NB4 (cell line): Measurements from ENCODE around the gene NAAA.

Source experiments
- POLR2A ChIP-seq: IDR thresholded peaks from 2 replicates; pipeline ENCODE4 v1.6.1; 2011; ENCODE audit warnings: mild to moderate bottlenecking; ENCODE audit not compliant: insufficient read length; ENCODE audit errors: extremely low read depth
- TF ChIP-seq, protein P1 (sequence below): IDR thresholded peaks from one replicate; pipeline ENCODE4 v1.5.1; 2012; ENCODE audit warnings: low read depth, low read length
- TF ChIP-seq, protein P2 (sequence below): IDR thresholded peaks from 2 replicates; pipeline ENCODE4 v1.6.1; 2011; ENCODE audit warnings: low read depth, low read length

DNA sequence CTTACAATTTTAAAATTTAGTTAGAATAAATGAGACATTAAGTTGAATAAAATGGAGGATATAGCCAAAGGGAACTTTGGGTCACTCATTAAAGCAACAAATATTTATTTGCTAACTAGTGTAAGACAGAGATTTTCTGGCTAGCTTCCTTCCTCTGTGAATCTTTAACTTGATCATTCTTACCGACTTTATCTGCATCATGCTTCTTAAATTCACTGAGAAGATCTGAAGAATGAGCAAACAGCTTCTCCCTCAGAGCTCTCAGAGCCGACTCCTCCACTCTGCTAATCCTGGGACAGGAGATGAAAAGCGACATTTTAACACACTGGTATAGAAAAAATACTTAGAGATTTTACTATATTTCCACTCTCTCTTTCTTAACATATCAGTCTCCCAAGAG lies 73.7 kb downstream of the NAAA start:
- TF ChIP-seq, protein P1, sequence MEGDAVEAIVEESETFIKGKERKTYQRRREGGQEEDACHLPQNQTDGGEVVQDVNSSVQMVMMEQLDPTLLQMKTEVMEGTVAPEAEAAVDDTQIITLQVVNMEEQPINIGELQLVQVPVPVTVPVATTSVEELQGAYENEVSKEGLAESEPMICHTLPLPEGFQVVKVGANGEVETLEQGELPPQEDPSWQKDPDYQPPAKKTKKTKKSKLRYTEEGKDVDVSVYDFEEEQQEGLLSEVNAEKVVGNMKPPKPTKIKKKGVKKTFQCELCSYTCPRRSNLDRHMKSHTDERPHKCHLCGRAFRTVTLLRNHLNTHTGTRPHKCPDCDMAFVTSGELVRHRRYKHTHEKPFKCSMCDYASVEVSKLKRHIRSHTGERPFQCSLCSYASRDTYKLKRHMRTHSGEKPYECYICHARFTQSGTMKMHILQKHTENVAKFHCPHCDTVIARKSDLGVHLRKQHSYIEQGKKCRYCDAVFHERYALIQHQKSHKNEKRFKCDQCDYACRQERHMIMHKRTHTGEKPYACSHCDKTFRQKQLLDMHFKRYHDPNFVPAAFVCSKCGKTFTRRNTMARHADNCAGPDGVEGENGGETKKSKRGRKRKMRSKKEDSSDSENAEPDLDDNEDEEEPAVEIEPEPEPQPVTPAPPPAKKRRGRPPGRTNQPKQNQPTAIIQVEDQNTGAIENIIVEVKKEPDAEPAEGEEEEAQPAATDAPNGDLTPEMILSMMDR = no peak
- TF ChIP-seq POLR2A = no peak
- TF ChIP-seq, protein P2, sequence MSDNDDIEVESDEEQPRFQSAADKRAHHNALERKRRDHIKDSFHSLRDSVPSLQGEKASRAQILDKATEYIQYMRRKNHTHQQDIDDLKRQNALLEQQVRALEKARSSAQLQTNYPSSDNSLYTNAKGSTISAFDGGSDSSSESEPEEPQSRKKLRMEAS = no peak
